ENCODE results near the gene TSEN2.
A peak's percentile ranks its signal among the peaks of the same experiment; 100 is the strongest.
"Not testable (repeated sequence)": the region's sequence is repeated elsewhere in the genome, so short reads cannot be mapped to it uniquely, and the experiment has no call there.

The TSEN2 gene

DNA sequence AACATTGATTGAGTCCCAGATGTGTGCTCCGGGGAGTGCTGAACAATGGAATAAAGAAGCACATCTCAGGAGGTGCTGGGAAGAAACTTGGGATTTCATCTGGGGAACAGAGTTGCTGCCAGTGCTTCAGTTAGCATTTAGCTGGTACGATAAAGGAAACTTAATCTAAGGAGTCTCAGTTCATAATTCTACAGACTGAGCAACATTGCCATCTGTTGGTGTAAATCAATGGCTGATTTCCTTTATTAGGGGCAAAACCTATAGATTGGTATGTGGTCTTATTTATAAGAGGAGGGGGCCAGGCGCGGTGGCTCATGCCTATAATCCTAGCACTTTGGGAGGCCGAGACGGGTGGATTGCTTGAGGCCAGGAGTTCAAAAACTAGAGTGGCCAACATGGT is 52.1 kb downstream of the TSEN2 start:
- TF ChIP-seq, protein P1, sequence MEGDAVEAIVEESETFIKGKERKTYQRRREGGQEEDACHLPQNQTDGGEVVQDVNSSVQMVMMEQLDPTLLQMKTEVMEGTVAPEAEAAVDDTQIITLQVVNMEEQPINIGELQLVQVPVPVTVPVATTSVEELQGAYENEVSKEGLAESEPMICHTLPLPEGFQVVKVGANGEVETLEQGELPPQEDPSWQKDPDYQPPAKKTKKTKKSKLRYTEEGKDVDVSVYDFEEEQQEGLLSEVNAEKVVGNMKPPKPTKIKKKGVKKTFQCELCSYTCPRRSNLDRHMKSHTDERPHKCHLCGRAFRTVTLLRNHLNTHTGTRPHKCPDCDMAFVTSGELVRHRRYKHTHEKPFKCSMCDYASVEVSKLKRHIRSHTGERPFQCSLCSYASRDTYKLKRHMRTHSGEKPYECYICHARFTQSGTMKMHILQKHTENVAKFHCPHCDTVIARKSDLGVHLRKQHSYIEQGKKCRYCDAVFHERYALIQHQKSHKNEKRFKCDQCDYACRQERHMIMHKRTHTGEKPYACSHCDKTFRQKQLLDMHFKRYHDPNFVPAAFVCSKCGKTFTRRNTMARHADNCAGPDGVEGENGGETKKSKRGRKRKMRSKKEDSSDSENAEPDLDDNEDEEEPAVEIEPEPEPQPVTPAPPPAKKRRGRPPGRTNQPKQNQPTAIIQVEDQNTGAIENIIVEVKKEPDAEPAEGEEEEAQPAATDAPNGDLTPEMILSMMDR (IDR thresholded peaks at IDR 0.05; ENCODE audit: low read depth, low read length) = peak; percentile 36
- no peak overlapping the region for H3K4me3 ChIP-seq (ENCODE audit: low read depth, low read length)
- in situ Hi-C loops (cut with HindIII; ENCODE audit: low sequenced_read_pairs) = no loop called here
- DNase-seq (ENCODE audit: low read depth, low spot score) = peak; percentile 24

DNA sequence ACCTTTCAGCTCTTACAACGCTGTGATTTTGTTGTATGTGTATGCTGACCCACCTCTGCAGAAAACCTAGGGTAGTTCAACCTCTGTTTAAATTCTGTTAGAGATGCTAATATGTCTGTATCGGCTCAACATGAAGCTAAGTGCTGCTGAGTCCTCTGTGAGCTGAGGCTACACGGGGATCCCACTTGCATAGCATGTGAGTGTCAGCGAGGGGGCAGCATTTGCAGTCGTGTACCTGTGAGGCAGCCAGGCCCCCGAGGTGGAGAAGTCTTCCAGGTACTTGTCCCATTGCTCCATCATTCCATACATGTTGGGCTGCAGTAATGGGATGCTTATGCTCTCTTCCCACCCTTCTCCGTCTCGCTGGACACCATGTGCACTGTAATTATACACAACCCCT is 57.3 kb downstream of the TSEN2 start:
- DNase-seq (ENCODE audit: low read depth, low spot score) = no peak
- TF ChIP-seq, protein P1 (IDR thresholded peaks at IDR 0.05; ENCODE audit: low read depth, low read length) = peak; percentile 35
- H3K4me3 ChIP-seq (ENCODE audit: low read depth, low read length) = no peak overlapping the region
- in situ Hi-C loops (cut with HindIII; ENCODE audit: low sequenced_read_pairs) = no loop called here

DNA sequence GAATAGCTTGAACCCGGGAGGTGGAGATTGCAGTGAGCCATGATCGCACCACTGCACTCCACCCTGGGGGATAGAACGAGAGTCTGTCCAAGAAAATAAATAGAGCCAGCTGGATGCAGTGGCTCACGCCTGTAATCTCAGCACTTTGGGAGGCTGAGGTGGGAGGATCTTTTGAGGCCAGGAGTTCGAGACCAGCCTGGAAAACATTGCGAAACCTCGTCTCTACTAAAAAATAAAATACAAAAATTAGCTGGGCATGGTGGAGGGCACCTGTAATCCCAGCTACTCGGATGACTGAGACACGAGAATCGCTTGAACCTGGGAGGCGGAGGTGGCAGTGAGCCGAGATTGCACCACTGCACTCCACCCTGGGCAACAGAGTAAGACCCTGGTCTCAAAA is 59.2 kb downstream of the TSEN2 start:
- DNase-seq (ENCODE audit: low read depth, low spot score); H3K4me3 ChIP-seq (ENCODE audit: low read depth, low read length); in situ Hi-C loops (cut with HindIII; ENCODE audit: low sequenced_read_pairs): not testable (repeated sequence)

DNA sequence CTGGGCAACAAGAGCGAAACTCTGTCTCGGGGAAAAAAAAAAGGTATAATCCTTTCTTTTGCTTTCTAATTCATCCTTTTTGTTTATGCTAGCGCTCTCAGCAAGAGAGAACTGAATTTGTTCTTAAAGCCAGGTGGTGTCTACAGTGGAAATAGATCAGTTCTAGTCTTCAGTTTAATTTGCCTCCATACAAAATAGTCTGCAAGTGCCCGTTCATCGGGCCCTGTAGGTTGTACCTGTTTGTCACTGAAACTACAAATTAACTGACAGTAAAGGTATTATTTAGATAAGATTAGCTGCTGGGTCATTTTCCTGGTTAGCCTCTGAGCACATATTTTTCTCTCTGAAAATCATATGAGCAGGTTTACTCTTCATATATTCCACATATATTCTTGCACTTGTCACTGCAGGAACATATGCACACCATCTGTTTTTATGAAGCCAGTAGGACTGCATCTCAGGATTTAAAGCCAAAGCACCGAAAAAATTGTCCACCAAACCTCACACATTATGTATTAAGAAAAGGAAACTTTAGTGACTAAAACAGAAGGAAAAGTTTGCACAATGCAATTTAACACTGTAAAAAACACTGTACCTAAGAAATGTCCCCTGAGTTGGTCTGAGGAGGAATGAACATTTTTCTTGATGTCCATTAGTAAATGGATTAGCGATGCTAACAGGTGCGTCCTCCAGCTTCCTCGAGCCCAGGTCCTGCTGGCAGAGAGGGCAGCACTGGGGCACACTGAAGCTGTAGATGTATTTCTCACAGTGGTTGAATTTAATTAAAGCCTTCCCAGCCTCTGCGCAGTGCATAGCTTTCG is 60.6 kb downstream of the TSEN2 start:
- H3K4me3 ChIP-seq (ENCODE audit: low read depth, low read length) = no peak overlapping the region
- in situ Hi-C loops (cut with HindIII; ENCODE audit: low sequenced_read_pairs) = no loop called here

DNA sequence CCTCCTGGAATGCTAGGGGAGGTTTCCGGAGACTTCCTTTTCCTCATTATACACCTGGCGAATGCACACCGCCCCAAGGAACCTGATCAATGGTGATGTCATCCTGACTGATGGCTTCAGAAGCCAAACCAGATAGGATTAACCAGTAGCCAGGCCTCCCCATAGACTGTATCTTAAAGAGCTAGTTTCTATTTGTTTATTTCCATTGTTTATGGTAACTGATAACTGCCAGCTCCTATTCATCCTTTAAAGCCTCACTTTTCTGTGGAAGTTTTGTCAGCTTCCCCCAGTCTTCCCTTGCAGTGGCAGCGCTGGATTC is 61.2 kb downstream of the TSEN2 start, which contains the start of gene MKRN2OS:
TSS of gene MKRN2OS (minus strand) at position 27 of the 319 bp plus-strand sequence. CDS start 35 bp downstream, outside the sequence.
- in situ Hi-C loops (cut with HindIII; ENCODE audit: low sequenced_read_pairs) = no loop called here
- DNase-seq (ENCODE audit: low read depth, low spot score) = no peak

More for the DNA sequence above, 60.6 kb downstream of the TSEN2 start:
- TF ChIP-seq, protein P1 (IDR thresholded peaks at IDR 0.05; ENCODE audit: low read depth, low read length) = no peak
- no peak for DNase-seq (ENCODE audit: low read depth, low spot score)

DNA sequence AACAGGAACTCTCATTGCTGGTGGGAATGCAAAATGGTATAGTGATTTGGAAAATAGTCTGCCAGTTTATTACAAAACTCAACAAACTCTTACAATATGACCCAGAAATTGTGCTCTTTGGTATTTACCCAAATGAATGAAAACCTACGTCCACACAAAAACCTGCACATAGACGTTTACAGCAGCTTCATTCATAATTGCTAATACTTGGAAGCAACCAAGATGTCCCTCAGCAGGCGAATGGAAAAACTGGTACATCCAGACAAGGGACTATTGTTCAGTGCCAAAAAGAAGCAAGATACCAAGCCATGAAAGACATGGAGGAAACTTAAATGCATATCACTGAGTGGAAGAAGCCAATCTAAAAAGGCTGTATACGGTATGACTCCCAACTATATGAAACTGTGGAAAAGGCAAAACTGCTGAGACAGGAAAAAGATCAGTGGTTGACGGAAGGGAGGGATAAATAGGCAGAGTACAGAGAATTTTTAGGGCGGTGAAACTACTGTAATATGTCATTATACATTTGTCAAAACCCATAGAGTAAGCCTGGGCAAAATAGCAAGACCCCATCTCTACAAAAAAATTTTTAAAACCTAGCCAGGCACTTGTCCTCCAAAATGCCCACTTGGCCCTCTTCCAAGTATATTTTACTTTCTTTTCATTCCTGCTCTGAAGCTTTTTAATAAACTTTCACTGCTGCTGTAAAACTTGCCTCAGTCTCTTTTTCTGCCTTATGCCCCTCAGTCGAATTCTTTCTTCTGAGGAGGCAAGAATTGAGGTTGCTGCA is 65.9 kb downstream of the TSEN2 start:
- TF ChIP-seq, protein P1 (IDR thresholded peaks at IDR 0.05; ENCODE audit: low read depth, low read length) = no peak
- DNase-seq (ENCODE audit: low read depth, low spot score) = no peak
- in situ Hi-C loops (cut with HindIII; ENCODE audit: low sequenced_read_pairs) = no loop called here
- no peak overlapping the region for H3K4me3 ChIP-seq (ENCODE audit: low read depth, low read length)

More for the DNA sequence above, 61.2 kb downstream of the TSEN2 start, which contains the start of gene MKRN2OS:
- TF ChIP-seq, protein P1 (IDR thresholded peaks at IDR 0.05; ENCODE audit: low read depth, low read length) = no peak
- no peak within 1 kb of the TSS for H3K4me3 ChIP-seq (ENCODE audit: low read depth, low read length)

Measured in astrocyte of the spinal cord (primary cell).